ENCODE data around the gene TNFRSF21. TPM values are rescaled to one million over a fixed set of nuclear protein-coding genes. Genes with fewer than 3 reads are reported as not detected.

Gene TNFRSF21
- total and polyA plus RNA-seq, 9 of the 15 experiments (the other 6 are each of a cell fraction or from before 2014, with no cell fraction given) = 0.63 to 5.7 (median 2.2) TPM

DNA sequence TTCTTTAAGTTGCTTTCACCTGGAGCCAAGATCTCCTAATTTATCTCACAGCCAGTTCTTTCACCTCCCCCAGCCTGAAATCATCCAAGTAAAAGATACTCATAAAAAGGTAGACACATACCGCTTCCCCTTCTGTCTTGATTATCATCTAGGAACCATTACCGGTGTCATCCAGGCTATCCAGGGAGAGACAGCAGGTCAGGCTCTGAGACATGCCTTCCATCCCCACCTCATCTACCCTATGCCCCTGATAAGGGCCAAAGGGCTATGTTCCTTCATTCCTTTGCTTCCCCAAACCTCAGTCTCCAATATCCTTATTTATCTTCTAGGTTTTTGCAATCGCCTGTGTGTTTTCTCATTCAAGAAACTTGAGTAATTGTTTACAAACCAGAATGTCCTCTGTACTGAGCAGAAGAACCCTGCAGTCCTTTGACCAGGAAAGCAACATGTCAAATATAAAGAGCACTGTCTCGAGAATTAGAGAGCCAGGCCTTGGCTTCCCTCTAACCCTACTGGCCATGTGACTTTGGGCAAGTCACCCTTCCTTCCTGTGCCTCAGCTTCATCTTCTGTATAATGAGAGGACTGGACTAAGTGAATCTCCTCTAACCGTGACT is 41.0 kb downstream of the TNFRSF21 start:
- POLR2A ChIA-PET = no interaction called here
- Histone ChIP-seq H3K4me1 (replicated peaks in 1 of 2; ENCODE audit: control insufficient read depth in 2 of 2, insufficient read depth in 2 of 2, low read length in 2 of 2) (no peaks in the 10 kb centered on the region), H3K27me3 (ENCODE audit: control insufficient read depth in 2 of 2, insufficient read depth in 2 of 2, low read length in 2 of 2) (no peaks in the 10 kb centered on the region; a peak in 1 of 5 replicates), H2AFZ (ENCODE audit: low read depth, low read length) (no peak overlapping the region), H3K9me1 (ENCODE audit: control insufficient read depth, insufficient read depth, low read length) (peaks cover 4% of the 10 kb centered on the region), H3K4me3 (no peak overlapping the region), H3K9me3 (replicated peaks; ENCODE audit: control insufficient read depth, insufficient read depth, low read depth, low read length) (no peaks in the 10 kb centered on the region), H4K20me1 (replicated peaks; ENCODE audit: control insufficient read depth, insufficient read depth, low read length) (no peaks in the 10 kb centered on the region), H3K4me2 (ENCODE audit: insufficient read depth, low read length) (no peak overlapping the region), H3K9ac (ENCODE audit: insufficient read depth in 1 of 2, low read depth in 2 of 2, low read length in 2 of 2) (no peak overlapping the region), H3K27ac (ENCODE audit: extremely low read depth, low read depth, low read length) (no peak overlapping the region), H3K79me2 (ENCODE audit: control insufficient read depth, insufficient read depth, low read length) (no peaks in the 10 kb centered on the region), H3K36me3 (ENCODE audit: control insufficient read depth, insufficient read depth, low read length) (no peaks in the 10 kb centered on the region)
- intact Hi-C loops (cut with micrococcal nuclease) = no loop called here
- DNase-seq (ENCODE audit: extremely low read depth in 1 of 4, low spot score in 3 of 4) = no peak
- TF ChIP-seq MED1 (CRISPR knock-in tag; IDR thresholded peaks at IDR 0.05; ENCODE audit: borderline replicate concordance) (no peak), ZNF217 (CRISPR knock-in tag; IDR thresholded peaks at IDR 0.05) (no peak), SRSF3 (IDR thresholded peaks at IDR 0.05; ENCODE audit: insufficient read depth, low read length) (no peak), MITF (IDR thresholded peaks at IDR 0.05) (no peak), JUND (IDR thresholded peaks at IDR 0.05; ENCODE audit: borderline replicate concordance, low read depth, low read length) (no peak), JUND (tag; IDR thresholded peaks at IDR 0.05; ENCODE audit: borderline replicate concordance, low read depth, low read length) (no peak), CEBPB (tag; IDR thresholded peaks at IDR 0.05) (no peak)
- CTCF ChIA-PET (ENCODE audit: low intra/inter-chr PET ratio) = no interaction called here
- BruUV-seq (replicated peaks) = no TSS peak
- FAIRE-seq = no peak
- ATAC-seq = no peak
- WGBS (ENCODE audit: insufficient coverage, low coverage, missing lambda C conversion rate) = 25% methylated on average over 5 of the region's 5 CpGs
- in situ Hi-C loops (cut with MboI) = no loop called here
